ENCODE results near the gene NR2E1. TPM values are rescaled to one million over a fixed set of nuclear protein-coding genes. Genes with fewer than 3 reads are reported as not detected.

The NR2E1 gene
- not detected for total RNA-seq
- not detected for total RNA-seq (2013)

- Histone ChIP-seq H3K36me3 (ENCODE audit: control insufficient read depth, insufficient read depth, low read length) (no peaks in the 10 kb centered on the region), H3K27ac (ENCODE audit: low read length) (no peak within 1 kb of the TSS), H3K27me3 (ENCODE audit: control insufficient read depth, insufficient read depth, low read length) (peaks cover 70% of the 10 kb centered on the region), H3K4me3 (ENCODE audit: low read length) (no peak within 1 kb of the TSS), H3K4me1 (ENCODE audit: control insufficient read depth, insufficient read depth, low read length) (peaks cover 32% of the 10 kb centered on the region), H3K9me3 (ENCODE audit: control insufficient read depth, insufficient read depth, low read length) (no peaks in the 10 kb centered on the region)
- no peak for TF ChIP-seq CTCF (IDR thresholded peaks at IDR 0.05)
- 4% methylated on average over 48 of the region's 54 CpGs for WGBS (ENCODE audit: insufficient coverage)
- Mint-ChIP-seq H3K4me1 (peaks cover 21 to 37% of the 10 kb centered on the region in 2 donors), H3K4me3 (no peak within 1 kb of the TSS), H3K27ac (no peak within 1 kb of the TSS), H3K9me3 (no peaks in the 10 kb centered on the region), H3K36me3 (no peaks in the 10 kb centered on the region), H3K27me3 (ENCODE audit: low read depth in 2 of 2) (peaks cover 69 to 83% of the 10 kb centered on the region in 2 donors)
- ATAC-seq (no peak), DNase-seq (no peak)
- intact Hi-C loops (cut with micrococcal nuclease) = no loop called here
Measured at GRCh38 chr6:108165714-108166663, at the start of gene NR2E1. Gene NR2E1, plus strand, starts transcription at chr6:108166022. Its CDS starts 744 bp downstream, at chr6:108166766.

GRCh38 chr6:108116546-108117426 lies 49.0 kb upstream of the NR2E1 start:
- no peaks in the 10 kb centered on the region for H3K9me3 Mint-ChIP-seq
- DNase-seq (no peak), ATAC-seq (peak in 1 of 3 donors; percentile 3)
- Histone ChIP-seq H3K27ac (ENCODE audit: low read length) (no peak overlapping the region), H3K36me3 (ENCODE audit: control insufficient read depth, insufficient read depth, low read length) (no peaks in the 10 kb centered on the region), H3K4me3 (ENCODE audit: low read length) (no peak overlapping the region), H3K4me1 (ENCODE audit: control insufficient read depth, insufficient read depth, low read length) (peaks cover 51% of the 10 kb centered on the region), H3K27me3 (ENCODE audit: control insufficient read depth, insufficient read depth, low read length) (peaks cover 56% of the 10 kb centered on the region), H3K9me3 (ENCODE audit: control insufficient read depth, insufficient read depth, low read length) (no peaks in the 10 kb centered on the region)
- no peak for TF ChIP-seq CTCF (IDR thresholded peaks at IDR 0.05)
- peak overlapping the region in 1 of 2 donors; percentile 35 for H3K27ac Mint-ChIP-seq
- H3K27me3 Mint-ChIP-seq (ENCODE audit: low read depth in 2 of 2) = peaks cover 80 to 83% of the 10 kb centered on the region in 2 donors
- 8% methylated on average over 45 of the region's 46 CpGs for WGBS (ENCODE audit: insufficient coverage)
- H3K4me3 Mint-ChIP-seq = peak overlapping the region; percentile 81
- intact Hi-C loops (cut with micrococcal nuclease) = loop anchor here (10.0 kb wide), 1 partner anchor 378 kb away; no protein-coding TSS in a partner anchor
- H3K36me3 Mint-ChIP-seq = no peaks in the 10 kb centered on the region
- peaks cover 42 to 57% of the 10 kb centered on the region in 2 donors for H3K4me1 Mint-ChIP-seq

- Mint-ChIP-seq H3K4me1 (peaks cover 42 to 59% of the 10 kb centered on the region in 2 donors), H3K4me3 (peak overlapping the region; percentile 81), H3K9me3 (no peaks in the 10 kb centered on the region), H3K36me3 (no peaks in the 10 kb centered on the region), H3K27ac (peak overlapping the region in 1 of 2 donors; percentile 35), H3K27me3 (ENCODE audit: low read depth in 2 of 2) (peaks cover 78 to 80% of the 10 kb centered on the region in 2 donors)
- under 1% methylated on average over 72 of the region's 72 CpGs for WGBS (ENCODE audit: insufficient coverage)
- peaks cover 56% of the 10 kb centered on the region for H3K27me3 ChIP-seq (ENCODE audit: control insufficient read depth, insufficient read depth, low read length)
- DNase-seq (peak; percentile 26 to 41), ATAC-seq (peak; percentile 66 to 69 (median 66))
- H3K9me3 ChIP-seq (ENCODE audit: control insufficient read depth, insufficient read depth, low read length) = no peaks in the 10 kb centered on the region
- no peak overlapping the region for H3K27ac ChIP-seq (ENCODE audit: low read length)
- peaks cover 51% of the 10 kb centered on the region for H3K4me1 ChIP-seq (ENCODE audit: control insufficient read depth, insufficient read depth, low read length)
- intact Hi-C loops (cut with micrococcal nuclease) = loop anchor here (10.0 kb wide), 1 partner anchor 377 kb away; no protein-coding TSS in a partner anchor
- no peak for TF ChIP-seq CTCF (IDR thresholded peaks at IDR 0.05)
- H3K4me3 ChIP-seq (ENCODE audit: low read length) = peak overlapping the region; percentile 63
- no peaks in the 10 kb centered on the region for H3K36me3 ChIP-seq (ENCODE audit: control insufficient read depth, insufficient read depth, low read length)
Measured at GRCh38 chr6:108117427-108118358, 48.1 kb upstream of the NR2E1 start.

All from natural killer cell (primary cell).